ENCODE measurements around the gene LAMA4. TPM values are rescaled to one million over a fixed set of nuclear protein-coding genes. Genes with fewer than 3 reads are reported as not detected.

Gene LAMA4
- total RNA-seq, 6 experiments from 2014 or later, result 2.9 to 8.3 (median 4.2) TPM

DNA sequence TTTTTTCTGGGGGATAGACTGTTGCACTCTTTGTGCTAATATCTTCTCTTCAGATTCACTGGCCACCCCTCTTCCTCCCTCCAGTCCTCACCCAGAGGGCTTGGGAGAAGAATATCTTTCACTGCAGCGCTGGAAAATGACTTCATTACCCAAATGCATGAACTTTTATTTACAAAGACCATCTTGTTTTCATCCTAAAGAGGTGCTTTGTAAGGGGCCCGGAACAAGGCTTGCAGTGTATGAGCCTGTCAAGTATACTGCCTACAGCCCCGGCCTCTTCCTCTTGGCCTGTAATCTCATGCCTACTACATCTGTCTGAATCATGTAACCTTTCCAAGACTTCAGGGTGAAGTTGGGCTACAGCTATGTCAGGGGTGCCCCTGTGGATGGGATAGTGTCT lies 554 bp upstream of the LAMA4 start:
- DNase-seq, result no peak
- no peaks in the 10 kb centered on the region for H3K27me3 ChIP-seq
- intact Hi-C loops (cut with DNase I), result no loop called here
- H3K27ac ChIP-seq, result peak overlapping the region in 1 of 3 donors; percentile 47
- WGBS (ENCODE audit: insufficient coverage, low coverage, low lambda C conversion rate, missing lambda C conversion rate), result 90% methylated on average over 3 of the region's 3 CpGs
- TF ChIP-seq CTCF (IDR thresholded peaks at IDR 0.05) (no peak), POLR2A (IDR thresholded peaks at IDR 0.05) (no peak)
- peaks cover 0 to 3% (median 0%) of the 10 kb centered on the region in 4 donors for H3K4me1 ChIP-seq
- H3K9me3 ChIP-seq, result no peaks in the 10 kb centered on the region
- no peaks in the 10 kb centered on the region for H3K36me3 ChIP-seq
- H3K4me3 ChIP-seq, result no peak overlapping the region
- ATAC-seq, result no peak

DNA sequence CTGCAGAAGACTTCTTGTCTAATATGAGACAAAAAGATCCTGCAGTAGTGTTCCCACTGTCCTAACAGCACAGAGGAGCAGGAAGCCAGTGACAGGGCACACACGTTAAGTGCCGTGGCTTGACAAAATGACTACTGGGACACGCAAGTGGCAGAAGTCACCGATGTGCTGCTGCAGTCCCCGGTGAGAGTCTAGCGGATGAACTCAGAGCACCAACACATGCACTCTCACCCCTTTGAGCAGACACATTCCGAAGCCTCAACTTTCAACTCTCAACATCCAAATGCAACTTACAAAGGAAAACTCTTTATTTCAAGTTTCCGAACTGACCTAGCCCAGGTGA lies 898 bp downstream of the LAMA4 start:
- WGBS (ENCODE audit: insufficient coverage, low coverage, low lambda C conversion rate, missing lambda C conversion rate), result 5% methylated on average over 8 of the region's 8 CpGs
- Histone ChIP-seq H3K9me3 (no peaks in the 10 kb centered on the region), H3K27ac (peak overlapping the region; percentile 16 to 47 (median 39)), H3K4me3 (peak overlapping the region; percentile 49 to 66 (median 65)), H3K27me3 (no peaks in the 10 kb centered on the region), H3K36me3 (no peaks in the 10 kb centered on the region), H3K4me1 (peaks cover 0 to 3% (median 0%) of the 10 kb centered on the region in 4 donors)
- peak; percentile 58 to 69 (median 64) for ATAC-seq
- TF ChIP-seq POLR2A (IDR thresholded peaks at IDR 0.05) (no peak), CTCF (IDR thresholded peaks at IDR 0.05) (no peak)
- intact Hi-C loops (cut with DNase I), result no loop called here
- DNase-seq, result no peak

GRCh38 chr6:112252571-112253497 lies 1.5 kb downstream of the LAMA4 start:
- 46% methylated on average over 2 of the region's 2 CpGs for WGBS (ENCODE audit: insufficient coverage, low coverage, low lambda C conversion rate, missing lambda C conversion rate)
- intact Hi-C loops (cut with DNase I), result no loop called here
- no peak for DNase-seq
- no peaks in the 10 kb centered on the region for H3K27me3 ChIP-seq
- ATAC-seq, result no peak
- H3K4me3 ChIP-seq, result peak overlapping the region in 2 of 3 donors; percentile 65 to 66
- peak overlapping the region in 1 of 3 donors; percentile 47 for H3K27ac ChIP-seq
- TF ChIP-seq POLR2A (IDR thresholded peaks at IDR 0.05), result no peak
- no peak for TF ChIP-seq CTCF (IDR thresholded peaks at IDR 0.05)
- no peaks in the 10 kb centered on the region for H3K9me3 ChIP-seq
- no peaks in the 10 kb centered on the region for H3K36me3 ChIP-seq
- peaks cover 0 to 3% (median 0%) of the 10 kb centered on the region in 4 donors for H3K4me1 ChIP-seq

GRCh38 chr6:112251171-112251875 lies 3.0 kb downstream of the LAMA4 start:
- no peak for ATAC-seq
- no peak for TF ChIP-seq POLR2A (IDR thresholded peaks at IDR 0.05)
- TF ChIP-seq CTCF (IDR thresholded peaks at IDR 0.05), result no peak
- intact Hi-C loops (cut with DNase I), result no loop called here
- no peaks in the 10 kb centered on the region for H3K27me3 ChIP-seq
- H3K4me3 ChIP-seq, result no peak overlapping the region
- WGBS (ENCODE audit: insufficient coverage, low coverage, low lambda C conversion rate, missing lambda C conversion rate), result 79% methylated on average over 6 of the region's 6 CpGs
- no peak for DNase-seq
- no peaks in the 10 kb centered on the region for H3K9me3 ChIP-seq
- H3K27ac ChIP-seq, result no peak overlapping the region
- peaks cover 0 to 3% (median 0%) of the 10 kb centered on the region in 4 donors for H3K4me1 ChIP-seq
- H3K36me3 ChIP-seq, result no peaks in the 10 kb centered on the region
